Ovary (tissue), 9 donors: ENCODE results near the gene RALGPS1. TPM values are rescaled to one million over a fixed set of nuclear protein-coding genes. Genes with fewer than 3 reads are reported as not detected.

Experiments used
- DNase-seq, 5 donors: peaks; one replicate each; pipeline ENCODE4 v3.0.0-alpha.2; 2019 to 2020
- H3K27ac ChIP-seq, 2 donors: fragments of 200-600 bp; one replicate each; pipeline versions ENCODE4 v1.5.1 to v1.8.0; 2019 to 2022
- H3K27me3 ChIP-seq: fragments of 200-600 bp; one replicate; pipeline ENCODE4 v1.8.0; 2022
- H3K36me3 ChIP-seq: fragments of 200-600 bp; sonication (generic); one replicate; pipeline ENCODE4 v1.5.1; 2019
- H3K4me1 ChIP-seq: one replicate; pipeline ENCODE4 v1.8.1; 2013; ENCODE audit warnings: mild to moderate bottlenecking, moderate library complexity; ENCODE audit not compliant: insufficient read depth
- H3K4me3 ChIP-seq: fragments of 200-600 bp; sonication (generic); one replicate; pipeline ENCODE4 v1.5.1; 2017
- H3K9me3 ChIP-seq, 2 donors: fragments of 200-600 bp in 1 of 2; sonication (generic) in 1 of 2; one replicate each; pipeline versions ENCODE4 v1.5.1 to v1.8.1; 2013 to 2019; ENCODE audit warnings: mild to moderate bottlenecking in 1 of 2, moderate library complexity in 1 of 2
- CTCF ChIP-seq, 3 donors: fragments of 450-650 bp in 2 of 3; fragments of 200-600 bp in 1 of 3; IDR thresholded peaks; one replicate each; pipeline versions ENCODE4 v1.5.1 to v1.8.0; 2016 to 2022; ENCODE audit warnings: antibody characterized with exemption in 3 of 3, mild to moderate bottlenecking in 1 of 3
- EP300 ChIP-seq: sonication (generic); formaldehyde crosslinking; IDR thresholded peaks from one replicate; pipeline ENCODE4 v1.6.1; 2017; ENCODE audit warnings: antibody characterized with exemption
- POLR2A ChIP-seq: fragments of 450-650 bp; IDR thresholded peaks from one replicate; pipeline ENCODE4 v1.6.1; 2017; ENCODE audit warnings: antibody characterized with exemption, mild to moderate bottlenecking, moderate library complexity
- WGBS, 3 donors: extraction: QIAGEN DNeasy Blood & Tissue Kit in 1 of 3; methylation state at CpG; one replicate each; pipeline versions ENCODE4 v1.1.5 to v1.1.7; 2013 to 2017; 5-methylcytosine and 5-hydroxymethylcytosine counted together
- intact Hi-C, 4 donors: fragments of 100-400 bp; cut with DNase I; formaldehyde crosslinking; loops; one replicate each; pipeline versions ENCODE4 v1.11.0 to v1.15.1; 2022 to 2023
- polyA plus RNA-seq, 2 donors: library from polyadenylated mRNA; stranded (reverse); fragments of 200-250 nt in 1 of 2; fragments of 350-450 nt in 1 of 2; fragmentation: Illumina TruSeq in 1 of 2; extraction: RNeasy Lipid Tissue Mini Kit (QIAGEN cat#74804) in 1 of 2; gene quantifications; one replicate each; pipeline ENCODE4 v1.2.3, GENCODE V29; 2013 to 2014
- total RNA-seq, 7 donors: library from RNA; depleted of rRNA in 2 of 7; stranded (reverse); fragments of >200 nt in 2 of 7; fragmentation: NEBNext Ultra II Directional in 3 of 7; extraction: Animal tissue kit (Norgen Biotek cat#: 25700) in 3 of 7; gene quantifications; one replicate each; pipeline versions ENCODE4 v1.1.0 to v1.2.4, GENCODE V29; 2016 to 2023
- donor health status: DM: no; HTN: no; CAD: no; lungs with moderate emphysema.
- donor health status: DM: no; HTN: no; CAD: no.
- donor health status: Bipolar disorder and iron deficiency.
- donor health status: DM: yes; HTN: yes; CAD: no.
- donor health status: DM: no; HTN: no; CAD: no.
- donor health status: DM: yes; HTN: yes; CAD: no.

The RALGPS1 gene
- total and polyA plus RNA-seq, 9 donors = 2.3 to 13.1 (median 6.9) TPM

DNA sequence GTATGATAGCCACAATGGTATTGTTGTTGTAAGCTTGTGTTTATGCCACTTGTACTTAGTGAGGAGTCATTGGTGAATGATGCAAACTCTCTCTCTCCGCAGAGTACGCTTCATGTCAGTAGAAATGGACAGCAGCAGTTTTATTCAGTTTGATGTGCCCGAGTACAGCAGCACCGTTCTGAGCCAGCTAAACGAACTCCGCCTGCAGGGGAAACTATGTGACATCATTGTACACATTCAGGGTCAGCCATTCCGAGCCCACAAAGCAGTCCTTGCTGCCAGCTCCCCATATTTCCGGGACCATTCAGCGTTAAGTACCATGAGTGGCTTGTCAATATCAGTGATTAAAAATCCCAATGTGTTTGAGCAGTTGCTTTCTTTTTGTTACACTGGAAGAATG, 35.3 kb upstream of the RALGPS1 start:
- no peaks in the 10 kb centered on the region for H3K36me3 ChIP-seq
- intact Hi-C loops = no loop called here
- H3K4me1 ChIP-seq = peaks cover 1% of the 10 kb centered on the region
- no peaks in the 10 kb centered on the region for H3K27me3 ChIP-seq
- H3K9me3 ChIP-seq = no peaks in the 10 kb centered on the region
- TF ChIP-seq EP300 (no peak), POLR2A (no peak), CTCF (IDR thresholded peaks at IDR 0.05) (no peak)
- H3K27ac ChIP-seq = no peak overlapping the region
- WGBS, 3 donors = 84 to 88% (median 86%) methylated on average over 9 of the region's 9 CpGs
- DNase-seq = no peak
- no peak overlapping the region for H3K4me3 ChIP-seq

DNA sequence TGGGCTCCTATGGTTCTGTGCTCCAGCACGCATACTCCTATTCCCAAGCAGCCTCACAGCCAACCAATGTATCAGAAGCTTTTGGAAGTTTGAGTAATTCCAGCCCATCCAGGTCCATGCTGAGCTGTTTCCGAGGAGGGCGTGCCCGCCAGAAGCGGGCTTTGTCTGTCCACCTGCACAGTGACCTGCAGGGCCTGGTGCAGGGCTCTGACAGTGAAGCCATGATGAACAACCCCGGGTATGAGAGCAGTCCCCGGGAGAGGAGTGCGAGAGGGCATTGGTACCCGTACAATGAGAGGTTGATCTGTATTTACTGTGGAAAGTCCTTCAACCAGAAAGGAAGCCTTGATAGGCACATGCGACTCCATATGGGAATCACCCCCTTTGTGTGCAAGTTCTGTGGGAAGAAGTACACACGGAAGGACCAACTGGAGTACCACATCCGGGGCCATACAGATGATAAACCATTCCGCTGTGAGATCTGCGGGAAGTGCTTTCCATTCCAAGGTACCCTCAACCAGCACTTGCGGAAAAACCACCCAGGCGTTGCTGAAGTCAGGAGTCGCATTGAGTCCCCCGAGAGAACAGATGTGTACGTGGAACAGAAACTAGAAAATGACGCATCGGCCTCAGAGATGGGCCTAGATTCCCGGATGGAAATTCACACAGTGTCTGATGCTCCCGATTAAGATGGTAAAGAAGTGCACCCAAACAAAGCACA, 34.2 kb upstream of the RALGPS1 start:
- TF ChIP-seq EP300 (no peak), POLR2A (no peak), CTCF (IDR thresholded peaks at IDR 0.05) (no peak)
- intact Hi-C loops = no loop called here

DNA sequence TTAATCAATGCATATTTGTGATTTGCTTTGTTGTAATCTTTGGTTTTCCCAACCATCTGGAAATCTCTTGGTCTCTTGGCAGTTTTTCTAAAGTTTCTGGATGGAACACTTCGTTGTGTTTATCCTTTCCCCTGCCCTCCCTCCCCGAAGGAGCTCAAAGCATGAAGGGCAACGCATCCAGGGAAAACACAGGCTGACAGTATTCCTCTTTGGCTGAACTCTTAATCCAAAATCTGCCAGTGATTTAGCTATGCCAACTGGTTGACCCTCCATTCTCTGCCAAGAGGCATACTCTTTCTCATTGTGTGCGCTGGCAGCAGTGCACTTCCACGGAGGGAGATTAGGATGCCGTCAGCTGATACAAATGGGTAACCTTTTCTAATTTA, 33.6 kb upstream of the RALGPS1 start:
- no peaks in the 10 kb centered on the region for H3K27me3 ChIP-seq
- TF ChIP-seq CTCF (IDR thresholded peaks at IDR 0.05) = no peak
- no peak for TF ChIP-seq POLR2A
- TF ChIP-seq EP300 = no peak
- no peaks in the 10 kb centered on the region for H3K4me1 ChIP-seq
- DNase-seq = no peak
- WGBS, 3 donors = 55 to 74% (median 72%) methylated on average over 6 of the region's 6 CpGs
- H3K9me3 ChIP-seq = no peaks in the 10 kb centered on the region
- intact Hi-C loops = no loop called here
- H3K4me3 ChIP-seq = no peak overlapping the region
- H3K27ac ChIP-seq = no peak overlapping the region
- H3K36me3 ChIP-seq = no peaks in the 10 kb centered on the region

More for the DNA sequence above, 34.2 kb upstream of the RALGPS1 start:
- H3K9me3 ChIP-seq = no peaks in the 10 kb centered on the region
- no peak overlapping the region for H3K4me3 ChIP-seq
- WGBS, 3 donors = 92 to 96% (median 94%) methylated on average over 23 of the region's 23 CpGs
- no peak for DNase-seq
- no peaks in the 10 kb centered on the region for H3K36me3 ChIP-seq
- H3K27me3 ChIP-seq = no peaks in the 10 kb centered on the region
- H3K27ac ChIP-seq = no peak overlapping the region
- H3K4me1 ChIP-seq = no peaks in the 10 kb centered on the region

DNA sequence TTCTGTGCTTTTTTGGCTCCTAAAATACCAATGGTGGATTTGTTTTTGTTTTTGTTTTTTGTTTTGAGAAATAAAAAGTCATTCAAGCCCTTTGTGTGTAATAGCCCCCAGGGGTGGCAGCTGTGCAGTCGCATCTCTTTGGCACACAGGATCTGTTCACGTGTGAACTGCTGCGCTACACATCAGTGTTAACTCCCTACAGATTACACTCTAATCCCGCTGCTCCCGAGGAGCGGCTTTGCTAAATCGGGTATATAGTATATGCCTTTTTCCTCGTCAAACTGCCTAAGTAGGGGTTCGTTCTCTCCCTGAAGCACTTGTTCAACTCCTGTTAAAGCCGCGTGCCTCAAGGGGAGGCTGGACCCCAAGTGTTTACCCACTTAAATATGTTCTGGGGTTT, 31.8 kb upstream of the RALGPS1 start:
- 88 to 93% (median 89%) methylated on average over 11 of the region's 11 CpGs for WGBS, 3 donors
- no peak for DNase-seq
- H3K36me3 ChIP-seq = no peaks in the 10 kb centered on the region

More for the DNA sequence above, 31.8 kb upstream of the RALGPS1 start:
- Histone ChIP-seq H3K27me3 (no peaks in the 10 kb centered on the region), H3K9me3 (no peaks in the 10 kb centered on the region), H3K4me3 (no peak overlapping the region), H3K4me1 (no peaks in the 10 kb centered on the region), H3K27ac (no peak overlapping the region)
- TF ChIP-seq CTCF (IDR thresholded peaks at IDR 0.05) = no peak
- TF ChIP-seq POLR2A = no peak
- no peak for TF ChIP-seq EP300
- intact Hi-C loops = no loop called here
